ENCODE data around the gene ABL1.

The ABL1 gene

DNA sequence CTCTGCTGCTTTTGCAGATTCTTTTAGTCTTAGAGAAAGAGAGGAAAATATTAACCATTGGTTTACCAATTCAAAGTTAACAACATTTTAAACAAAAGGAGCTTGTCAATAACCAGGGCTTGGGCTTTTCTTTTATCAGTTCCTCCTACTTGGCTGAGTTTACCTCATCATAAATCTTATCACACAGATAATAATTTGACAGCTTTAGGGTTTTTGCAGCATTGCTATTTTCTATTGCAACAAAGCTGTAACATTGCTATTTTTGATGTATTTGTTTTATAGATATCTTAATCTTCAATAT is 9.8 kb upstream of the ABL1 start:
- peaks cover 3 to 15% (median 9%) of the 10 kb centered on the region in 4 experiments for H3K4me1 ChIP-seq (ENCODE audit: control extremely low read depth in 1 of 4, control insufficient read depth in 4 of 4, insufficient read depth in 4 of 4, low read length in 3 of 4)
- CTCF ChIA-PET, result interaction anchor here (0.9 to 1.8 kb wide), 3 partner anchors 11 to 36 kb away, joined by 3 to 6 read pairs (median 4); no protein-coding TSS in a partner anchor
- H3K9me3 ChIP-seq (ENCODE audit: control extremely low read depth in 1 of 5, control insufficient read depth in 4 of 5, insufficient read depth in 2 of 5, low read depth in 1 of 5, low read length in 4 of 5), result peaks cover 0 to 10% (median 0%) of the 10 kb centered on the region in 5 experiments
- H3K27ac ChIP-seq (ENCODE audit: insufficient read depth in 1 of 2, low read depth in 1 of 2, low read length in 2 of 2, poor library complexity in 1 of 2, severe bottlenecking in 2 of 2), result peak overlapping the region in 1 of 2 experiments; percentile 85
- POLR2A ChIA-PET, result no interaction called here
- no peak overlapping the region for H3K4me3 ChIP-seq (ENCODE audit: control insufficient read depth in 1 of 7, extremely low read depth in 1 of 7, insufficient read depth in 4 of 7, low read depth in 2 of 7, low read length in 6 of 7)
- H3K36me3 ChIP-seq (ENCODE audit: control insufficient read depth in 4 of 4, insufficient read depth in 4 of 4, low read length in 3 of 4), result no peaks in the 10 kb centered on the region
- H3K27me3 ChIP-seq (replicated peaks in 2 of 5; ENCODE audit: control insufficient read depth in 4 of 5, insufficient read depth in 5 of 5, low read length in 4 of 5), result no peaks in the 10 kb centered on the region
- no peak for DNase-seq

DNA sequence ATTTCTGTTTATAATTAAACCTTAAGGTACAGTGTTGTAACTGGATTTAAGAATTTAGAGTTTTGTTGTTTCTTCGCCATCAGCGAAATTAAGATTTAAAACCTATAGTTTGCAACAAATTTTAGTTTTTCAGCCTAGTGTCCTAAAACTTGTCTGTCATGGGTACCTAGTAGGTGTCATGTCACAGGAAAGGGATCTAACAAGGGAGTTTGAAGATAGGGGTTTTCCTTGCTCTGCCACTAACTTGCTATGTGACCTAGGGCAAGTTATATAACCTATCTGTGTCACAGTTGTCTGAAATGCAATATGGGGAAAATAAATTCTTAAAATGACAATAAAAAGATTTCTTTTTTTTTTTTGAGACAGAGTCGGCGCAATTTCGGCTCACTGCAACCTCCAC is 9.2 kb upstream of the ABL1 start:
- POLR2A ChIA-PET, result no interaction called here
- H3K9me3 ChIP-seq (ENCODE audit: control extremely low read depth in 1 of 5, control insufficient read depth in 4 of 5, insufficient read depth in 2 of 5, low read depth in 1 of 5, low read length in 4 of 5), result peaks cover 0 to 10% (median 0%) of the 10 kb centered on the region in 5 experiments
- no CpG with 5 or more reads among the region's 5 CpGs for WGBS (ENCODE audit: insufficient coverage)
- H3K4me3 ChIP-seq (ENCODE audit: control insufficient read depth in 1 of 7, extremely low read depth in 1 of 7, insufficient read depth in 4 of 7, low read depth in 2 of 7, low read length in 6 of 7), result no peak overlapping the region
- CTCF ChIA-PET, result interaction anchor here (1.8 kb wide), 1 partner anchor 36 kb away, joined by 4 read pairs; no protein-coding TSS in a partner anchor
- DNase-seq, result no peak
- H3K27ac ChIP-seq (ENCODE audit: insufficient read depth in 1 of 2, low read depth in 1 of 2, low read length in 2 of 2, poor library complexity in 1 of 2, severe bottlenecking in 2 of 2), result peak overlapping the region in 1 of 2 experiments; percentile 85
- H3K27me3 ChIP-seq (replicated peaks in 2 of 5; ENCODE audit: control insufficient read depth in 4 of 5, insufficient read depth in 5 of 5, low read length in 4 of 5), result no peaks in the 10 kb centered on the region
- peaks cover 0 to 1% (median 0%) of the 10 kb centered on the region in 4 experiments for H3K36me3 ChIP-seq (ENCODE audit: control insufficient read depth in 4 of 4, insufficient read depth in 4 of 4, low read length in 3 of 4)
- peaks cover 3 to 15% (median 9%) of the 10 kb centered on the region in 4 experiments for H3K4me1 ChIP-seq (ENCODE audit: control extremely low read depth in 1 of 4, control insufficient read depth in 4 of 4, insufficient read depth in 4 of 4, low read length in 3 of 4)

DNA sequence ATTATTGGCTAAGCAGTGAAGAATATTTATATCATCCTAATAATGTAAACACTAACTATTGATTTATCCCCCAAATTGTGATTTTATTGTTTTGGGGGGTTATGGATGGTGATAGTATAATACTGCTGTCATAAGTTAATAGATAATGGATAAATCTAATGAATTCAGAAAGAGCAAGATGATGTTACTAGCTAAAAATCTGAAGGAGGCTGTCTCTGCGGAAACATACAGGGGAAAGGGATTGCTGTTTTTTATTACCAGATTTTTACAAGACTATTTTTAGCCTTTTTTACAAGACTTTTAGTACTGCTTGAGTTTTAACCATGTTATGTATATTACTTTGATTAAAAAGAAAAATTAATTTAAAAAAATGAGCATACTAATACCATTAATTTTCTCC is 5.3 kb upstream of the ABL1 start:
- no peak overlapping the region for H3K4me3 ChIP-seq (ENCODE audit: control insufficient read depth in 1 of 7, extremely low read depth in 1 of 7, insufficient read depth in 4 of 7, low read depth in 2 of 7, low read length in 6 of 7)
- ChIA-PET POLR2A (no interaction called here), CTCF (interaction anchor here (1.0 to 1.3 kb wide), 2 partner anchors 10 to 128 kb away, joined by 3 to 4 read pairs; no protein-coding TSS in a partner anchor)
- peaks cover 0 to 10% (median 0%) of the 10 kb centered on the region in 5 experiments for H3K9me3 ChIP-seq (ENCODE audit: control extremely low read depth in 1 of 5, control insufficient read depth in 4 of 5, insufficient read depth in 2 of 5, low read depth in 1 of 5, low read length in 4 of 5)
- no peak overlapping the region for H3K27ac ChIP-seq (ENCODE audit: insufficient read depth in 1 of 2, low read depth in 1 of 2, low read length in 2 of 2, poor library complexity in 1 of 2, severe bottlenecking in 2 of 2)
- peaks cover 1 to 17% (median 13%) of the 10 kb centered on the region in 4 experiments for H3K4me1 ChIP-seq (ENCODE audit: control extremely low read depth in 1 of 4, control insufficient read depth in 4 of 4, insufficient read depth in 4 of 4, low read length in 3 of 4)
- DNase-seq, result no peak
- no peaks in the 10 kb centered on the region for H3K27me3 ChIP-seq (replicated peaks in 2 of 5; ENCODE audit: control insufficient read depth in 4 of 5, insufficient read depth in 5 of 5, low read length in 4 of 5)
- H3K36me3 ChIP-seq (ENCODE audit: control insufficient read depth in 4 of 4, insufficient read depth in 4 of 4, low read length in 3 of 4), result peaks cover 0 to 2% (median 0%) of the 10 kb centered on the region in 4 experiments
- no CpG with 5 or more reads among the region's 1 CpG for WGBS (ENCODE audit: insufficient coverage)

DNA sequence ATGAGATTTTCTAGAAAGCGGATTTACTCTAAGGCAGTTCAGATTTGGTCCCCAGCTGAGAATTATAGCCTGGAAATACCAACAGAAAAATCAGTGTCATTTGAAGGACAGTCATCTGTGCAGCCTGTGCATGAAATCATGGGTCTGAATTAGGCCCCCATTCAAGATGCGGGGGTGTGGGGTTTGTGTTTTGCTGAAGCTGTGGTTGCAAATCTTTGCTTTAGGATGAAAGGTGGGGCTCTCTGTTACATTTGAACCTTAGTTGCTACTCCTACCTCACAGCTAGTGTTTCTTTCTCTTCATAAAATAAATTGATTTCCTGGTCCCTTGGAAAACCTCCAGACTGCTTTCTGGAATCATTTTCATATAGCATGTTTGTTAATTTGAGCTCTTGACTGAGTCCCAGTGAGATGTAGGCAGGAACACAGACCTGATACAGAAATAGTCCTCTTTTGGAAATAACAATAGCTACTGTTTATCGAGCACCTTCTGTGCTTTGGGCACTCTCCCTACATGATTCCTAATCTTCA is 4.8 kb upstream of the ABL1 start:
- 100% methylated on average over 3 of the region's 3 CpGs for WGBS (ENCODE audit: insufficient coverage)
- peaks cover 0 to 10% (median 0%) of the 10 kb centered on the region in 5 experiments for H3K9me3 ChIP-seq (ENCODE audit: control extremely low read depth in 1 of 5, control insufficient read depth in 4 of 5, insufficient read depth in 2 of 5, low read depth in 1 of 5, low read length in 4 of 5)
- no peak overlapping the region for H3K4me3 ChIP-seq (ENCODE audit: control insufficient read depth in 1 of 7, extremely low read depth in 1 of 7, insufficient read depth in 4 of 7, low read depth in 2 of 7, low read length in 6 of 7)
- peaks cover 0 to 2% (median 0%) of the 10 kb centered on the region in 4 experiments for H3K36me3 ChIP-seq (ENCODE audit: control insufficient read depth in 4 of 4, insufficient read depth in 4 of 4, low read length in 3 of 4)
- CTCF ChIA-PET, result interaction anchor here (1.0 to 1.9 kb wide), 4 partner anchors 9 to 129 kb away, joined by 3 to 5 read pairs (median 4); no protein-coding TSS in a partner anchor
- DNase-seq, result no peak
- H3K27ac ChIP-seq (ENCODE audit: insufficient read depth in 1 of 2, low read depth in 1 of 2, low read length in 2 of 2, poor library complexity in 1 of 2, severe bottlenecking in 2 of 2), result no peak overlapping the region
- POLR2A ChIA-PET, result no interaction called here
- no peaks in the 10 kb centered on the region for H3K27me3 ChIP-seq (replicated peaks in 2 of 5; ENCODE audit: control insufficient read depth in 4 of 5, insufficient read depth in 5 of 5, low read length in 4 of 5)
- H3K4me1 ChIP-seq (ENCODE audit: control extremely low read depth in 1 of 4, control insufficient read depth in 4 of 4, insufficient read depth in 4 of 4, low read length in 3 of 4), result peaks cover 1 to 13% (median 9%) of the 10 kb centered on the region in 4 experiments

DNA sequence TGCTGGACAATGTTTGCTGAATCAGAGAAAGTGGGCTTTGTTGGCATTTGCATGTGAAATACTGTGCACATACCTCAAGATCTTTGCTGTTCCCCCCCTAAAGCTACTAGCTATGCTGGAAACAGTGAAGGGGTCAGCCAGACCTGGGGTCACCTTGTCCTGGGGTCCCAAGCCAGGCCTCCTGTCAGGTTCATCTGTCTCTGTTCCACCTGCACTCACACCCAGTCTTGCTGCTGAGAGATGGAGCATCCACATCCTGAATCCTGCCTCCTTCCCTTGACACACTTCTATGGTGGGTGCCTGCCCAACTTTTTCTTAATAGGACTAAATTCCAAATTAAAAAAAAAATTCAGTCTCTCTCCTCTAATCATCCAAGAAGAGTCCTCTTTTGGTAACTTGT is 4.0 kb upstream of the ABL1 start:
- Histone ChIP-seq H3K36me3 (ENCODE audit: control insufficient read depth in 4 of 4, insufficient read depth in 4 of 4, low read length in 3 of 4) (peaks cover 0 to 2% (median 0%) of the 10 kb centered on the region in 4 experiments), H3K4me1 (ENCODE audit: control extremely low read depth in 1 of 4, control insufficient read depth in 4 of 4, insufficient read depth in 4 of 4, low read length in 3 of 4) (peaks cover 5 to 14% (median 13%) of the 10 kb centered on the region in 4 experiments), H3K4me3 (ENCODE audit: control insufficient read depth in 1 of 7, extremely low read depth in 1 of 7, insufficient read depth in 4 of 7, low read depth in 2 of 7, low read length in 6 of 7) (no peak overlapping the region), H3K9me3 (ENCODE audit: control extremely low read depth in 1 of 5, control insufficient read depth in 4 of 5, insufficient read depth in 2 of 5, low read depth in 1 of 5, low read length in 4 of 5) (peaks cover 0 to 10% (median 0%) of the 10 kb centered on the region in 5 experiments), H3K27ac (ENCODE audit: insufficient read depth in 1 of 2, low read depth in 1 of 2, low read length in 2 of 2, poor library complexity in 1 of 2, severe bottlenecking in 2 of 2) (no peak overlapping the region), H3K27me3 (replicated peaks in 2 of 5; ENCODE audit: control insufficient read depth in 4 of 5, insufficient read depth in 5 of 5, low read length in 4 of 5) (no peaks in the 10 kb centered on the region)
- POLR2A ChIA-PET, result no interaction called here
- CTCF ChIA-PET, result interaction anchor here (1.1 to 1.9 kb wide), 2 partner anchors 24 to 56 kb away, joined by 3 to 5 read pairs; no protein-coding TSS in a partner anchor
- DNase-seq, result no peak

DNA sequence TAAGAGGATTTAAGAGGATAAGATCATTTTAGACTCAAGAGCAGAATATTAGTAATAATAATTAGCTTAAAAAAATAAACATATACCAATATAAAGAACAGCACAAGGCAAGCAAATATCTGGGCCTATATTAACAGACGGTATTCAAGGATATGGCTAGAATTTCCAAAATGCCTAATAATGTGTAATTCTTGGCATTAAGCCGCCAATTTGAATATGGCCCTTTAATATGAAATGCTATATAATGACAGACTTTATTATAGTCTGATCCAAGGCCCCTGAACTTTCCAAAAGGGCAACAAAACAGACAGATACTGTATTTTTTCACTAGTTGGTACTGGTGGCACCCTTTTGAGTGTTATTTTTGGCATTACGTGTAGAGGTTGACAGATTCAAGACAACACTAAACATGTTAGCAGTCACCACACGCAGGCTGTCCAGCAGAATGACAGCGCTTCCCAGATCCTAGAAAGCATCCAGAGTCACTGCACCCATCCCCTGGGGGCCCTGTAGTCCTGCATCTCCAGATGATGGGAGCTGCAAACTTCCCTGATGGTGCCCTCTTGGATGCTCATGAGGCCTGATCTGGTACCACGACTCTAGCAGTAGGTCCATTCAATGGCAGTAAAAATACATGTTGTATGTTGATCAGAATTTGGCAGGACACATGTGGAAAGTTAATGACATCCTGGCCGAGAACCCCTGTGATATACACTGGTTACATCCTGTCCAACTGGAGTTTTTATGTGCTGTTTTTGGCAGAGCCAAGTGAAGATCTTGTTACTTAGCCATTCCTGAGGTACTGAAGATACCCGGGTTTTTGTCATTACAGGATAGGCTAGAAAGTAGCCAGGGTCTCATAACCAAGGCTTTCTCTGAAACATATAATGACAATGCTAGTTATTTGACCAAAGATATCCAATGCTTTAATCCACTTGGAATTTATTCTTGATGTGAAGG is 1.7 kb upstream of the ABL1 start:
- 100% methylated on average over 5 of the region's 8 CpGs for WGBS (ENCODE audit: insufficient coverage)
- H3K27ac ChIP-seq (ENCODE audit: insufficient read depth in 1 of 2, low read depth in 1 of 2, low read length in 2 of 2, poor library complexity in 1 of 2, severe bottlenecking in 2 of 2), result no peak overlapping the region
- peaks cover 8 to 25% (median 18%) of the 10 kb centered on the region in 4 experiments for H3K4me1 ChIP-seq (ENCODE audit: control extremely low read depth in 1 of 4, control insufficient read depth in 4 of 4, insufficient read depth in 4 of 4, low read length in 3 of 4)
- no peaks in the 10 kb centered on the region for H3K27me3 ChIP-seq (replicated peaks in 2 of 5; ENCODE audit: control insufficient read depth in 4 of 5, insufficient read depth in 5 of 5, low read length in 4 of 5)
- ChIA-PET CTCF (interaction anchor here (0.9 to 1.5 kb wide), 3 partner anchors 13 to 31 kb away, joined by 3 to 4 read pairs (median 4); no protein-coding TSS in a partner anchor), POLR2A (interaction anchor here (1.0 kb wide), 1 partner anchor 9 kb away, joined by 4 read pairs; no protein-coding TSS in a partner anchor)
- peaks cover 0 to 8% (median 0%) of the 10 kb centered on the region in 5 experiments for H3K9me3 ChIP-seq (ENCODE audit: control extremely low read depth in 1 of 5, control insufficient read depth in 4 of 5, insufficient read depth in 2 of 5, low read depth in 1 of 5, low read length in 4 of 5)
- H3K36me3 ChIP-seq (ENCODE audit: control insufficient read depth in 4 of 4, insufficient read depth in 4 of 4, low read length in 3 of 4), result peaks cover 0 to 2% (median 0%) of the 10 kb centered on the region in 4 experiments
- DNase-seq, result no peak
- H3K4me3 ChIP-seq (ENCODE audit: control insufficient read depth in 1 of 7, extremely low read depth in 1 of 7, insufficient read depth in 4 of 7, low read depth in 2 of 7, low read length in 6 of 7), result no peak overlapping the region
